Muscle of arm (tissue), 12 donors: ENCODE results near the gene A4GALT. TPM values are rescaled to one million over a fixed set of nuclear protein-coding genes. Genes with fewer than 3 reads are reported as not detected.

Experiments used
- DNase-seq: peaks from one replicate; pipeline ENCODE4 v3.0.0-alpha.2; 2013
- polyA plus RNA-seq, 12 donors: library from polyadenylated mRNA; unstranded; fragments of 120-200 nt; gene quantifications; one replicate each; pipeline ENCODE4 v1.2.1, GENCODE V29; 2013; ENCODE audit not compliant: insufficient read length in 12 of 12

A4GALT gene
- polyA plus RNA-seq, 12 donors = 11.8 to 33.9 (median 21.0) TPM; not detected in 1

DNA sequence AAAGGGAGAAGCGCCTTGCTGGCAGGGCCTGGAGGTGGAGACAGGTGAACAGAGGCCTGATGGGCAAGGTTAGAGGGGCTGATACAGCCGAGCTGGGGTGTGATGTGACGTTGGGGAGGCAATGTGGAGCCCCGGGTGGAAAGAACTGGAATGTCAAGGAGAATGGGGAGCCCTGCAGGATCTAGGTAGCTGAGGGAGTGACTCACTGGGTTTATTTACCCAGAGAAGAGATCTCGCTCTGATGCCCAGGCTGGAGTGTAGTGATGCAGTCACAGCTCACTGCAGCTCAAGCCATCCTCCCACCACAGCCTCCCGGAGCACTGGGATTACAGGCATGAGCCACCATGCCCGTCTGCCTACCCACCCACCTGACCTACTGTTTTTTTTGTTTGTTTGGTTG, 69.5 kb downstream of the A4GALT start:
- no peak for DNase-seq

DNA sequence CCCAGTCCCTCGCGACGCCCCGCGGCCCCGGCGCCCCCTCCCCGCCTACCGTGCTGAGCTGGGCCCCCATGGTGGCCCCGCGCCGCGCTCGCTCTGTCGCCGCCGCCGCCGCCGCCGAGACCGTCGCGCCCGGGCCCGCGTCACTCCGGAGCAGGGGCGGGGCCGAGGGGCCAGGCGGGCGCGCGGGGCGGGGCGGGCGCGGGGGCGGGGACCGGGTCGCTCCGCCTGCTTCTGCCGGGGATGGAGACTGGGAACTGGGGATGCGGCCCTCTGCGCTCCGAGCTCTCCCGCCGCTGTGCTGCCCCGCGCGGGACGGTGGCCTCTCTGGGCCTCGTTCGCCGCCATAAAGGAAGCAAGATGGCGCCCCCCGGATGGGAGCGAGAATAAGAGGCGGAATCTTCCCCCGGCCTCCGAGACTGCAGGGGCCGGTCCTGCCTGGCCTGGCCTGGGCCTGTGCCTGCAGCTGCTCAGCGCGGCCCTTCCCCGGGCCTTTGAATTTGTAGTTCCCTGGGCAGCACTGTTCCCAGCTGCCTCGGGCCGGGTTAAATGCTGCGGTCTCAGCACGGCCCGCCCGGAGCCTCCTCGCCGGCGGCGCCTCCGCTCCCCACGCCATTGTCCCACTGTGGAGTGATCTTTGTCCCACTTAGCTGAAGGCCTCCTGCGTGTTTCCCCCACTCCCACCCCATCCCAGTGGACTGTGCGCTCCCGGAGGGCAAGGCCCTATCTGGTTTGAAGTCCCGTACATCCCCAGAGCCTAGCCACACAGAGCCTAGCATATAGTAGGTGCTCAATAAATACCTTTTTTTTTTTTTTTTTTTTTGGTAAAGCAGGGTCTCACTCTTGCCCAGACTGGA, 71.2 kb downstream of the A4GALT start, which contains the start of gene CYB5R3:
CYB5R3 (minus strand) TSS at position 147 of the 854 bp plus-strand sequence; CDS start at position 70, 77 bp downstream.
- DNase-seq = peak; percentile 74

DNA sequence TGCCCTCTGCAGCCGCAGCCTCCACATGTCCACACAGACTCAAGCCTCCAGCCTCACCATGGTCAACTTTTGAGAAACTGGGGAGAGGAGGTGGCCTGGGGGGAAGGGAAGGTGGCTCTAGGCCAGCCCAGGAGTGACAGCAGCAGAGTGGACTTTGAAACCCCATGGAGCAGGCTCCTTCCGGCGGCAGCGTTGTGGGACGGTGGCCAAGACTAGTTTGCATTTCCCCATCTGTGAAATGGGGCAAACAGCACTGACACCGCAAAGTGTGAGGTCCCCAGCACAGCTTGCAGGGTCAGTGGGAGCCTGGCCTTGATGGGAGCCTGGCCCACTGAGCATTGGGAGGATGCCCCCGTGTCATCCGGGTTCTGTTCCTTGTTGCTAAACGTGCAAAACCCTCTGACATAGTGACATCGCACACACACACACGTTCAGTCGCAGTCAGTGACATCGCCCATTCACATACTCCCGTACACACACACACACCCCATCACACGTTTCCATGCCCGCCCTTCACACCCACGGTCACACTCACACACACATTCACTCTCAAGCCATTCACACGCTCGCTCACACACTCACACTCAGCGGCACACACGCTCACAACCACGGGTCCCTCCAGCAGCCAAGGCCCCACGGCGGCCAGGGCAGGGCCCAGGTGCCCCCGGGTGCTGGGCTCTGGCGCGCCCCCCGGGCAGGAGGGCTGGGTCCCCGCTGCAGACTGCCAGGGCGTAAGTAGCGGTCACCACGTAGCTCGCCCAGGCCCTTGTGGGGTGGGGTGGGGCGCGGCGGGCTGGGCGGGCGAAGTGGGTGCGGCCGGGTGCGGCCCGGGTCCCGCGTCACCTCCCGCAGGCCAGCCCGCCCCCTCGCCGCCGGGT, 72.1 kb downstream of the A4GALT start:
- DNase-seq = peak; percentile 35

DNA sequence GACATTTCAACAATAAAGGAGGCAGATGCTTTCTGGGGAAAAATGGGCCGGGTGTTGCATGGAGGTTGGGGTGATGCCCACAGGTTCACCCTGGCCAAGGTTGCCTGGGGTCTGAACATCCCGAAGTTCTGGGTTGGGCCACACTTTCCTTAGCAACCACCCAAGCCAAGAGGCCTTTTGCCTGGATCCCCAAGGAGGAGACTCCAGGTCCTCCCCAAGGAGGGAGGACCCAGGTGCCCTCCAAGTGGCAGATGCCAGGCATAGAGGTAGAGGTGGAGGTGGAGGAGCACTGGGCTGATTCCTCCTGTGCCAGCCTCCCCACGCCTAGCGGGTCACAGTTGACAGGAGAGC, 72.7 kb downstream of the A4GALT start:
- no peak for DNase-seq

DNA sequence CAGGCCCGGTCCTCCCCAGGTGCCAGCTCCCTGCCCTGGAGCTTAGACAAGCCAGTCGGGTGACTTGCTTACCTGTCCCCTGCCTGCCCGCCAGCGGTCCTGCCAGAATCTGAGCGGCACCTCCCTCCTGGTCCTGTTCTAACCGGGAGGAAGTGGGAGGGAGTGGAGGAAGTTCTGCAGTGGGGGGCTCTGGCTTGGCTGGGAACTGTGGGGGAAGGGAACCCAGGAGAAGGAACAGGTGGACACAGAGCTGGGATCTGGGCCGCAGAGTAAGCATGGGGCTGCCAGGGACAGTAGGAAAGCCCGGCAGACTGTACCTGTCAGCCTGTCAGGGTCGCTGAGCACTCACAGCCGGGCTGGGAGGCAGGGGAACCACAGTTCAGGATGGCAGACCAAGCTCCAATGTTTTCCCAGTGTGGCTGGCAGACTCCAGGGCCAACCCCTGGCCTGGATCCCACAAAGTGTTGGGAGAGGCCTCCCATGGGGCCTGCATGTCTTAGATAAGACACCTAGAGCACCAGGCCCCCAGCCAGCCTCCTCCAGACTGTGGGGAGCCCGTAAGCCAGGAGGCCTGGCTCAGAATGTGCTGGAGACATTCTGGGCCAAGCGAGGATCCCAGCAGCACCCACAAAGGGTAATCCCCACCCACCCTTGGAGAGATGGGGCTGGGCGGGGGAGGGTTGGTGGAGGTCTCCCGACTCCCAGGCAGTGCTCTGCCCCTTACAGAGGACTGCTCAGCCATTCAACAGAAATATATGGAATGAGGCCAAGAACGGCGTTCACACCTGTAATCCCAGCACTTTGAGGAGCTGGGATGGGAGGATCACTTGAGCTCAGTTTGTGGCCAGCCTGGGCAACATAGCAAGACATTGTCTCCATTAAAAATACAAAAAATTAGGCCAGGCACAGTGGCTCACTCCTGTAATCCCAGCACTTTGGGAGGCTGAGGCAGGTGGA, 73.8 kb downstream of the A4GALT start:
- DNase-seq = no peak

DNA sequence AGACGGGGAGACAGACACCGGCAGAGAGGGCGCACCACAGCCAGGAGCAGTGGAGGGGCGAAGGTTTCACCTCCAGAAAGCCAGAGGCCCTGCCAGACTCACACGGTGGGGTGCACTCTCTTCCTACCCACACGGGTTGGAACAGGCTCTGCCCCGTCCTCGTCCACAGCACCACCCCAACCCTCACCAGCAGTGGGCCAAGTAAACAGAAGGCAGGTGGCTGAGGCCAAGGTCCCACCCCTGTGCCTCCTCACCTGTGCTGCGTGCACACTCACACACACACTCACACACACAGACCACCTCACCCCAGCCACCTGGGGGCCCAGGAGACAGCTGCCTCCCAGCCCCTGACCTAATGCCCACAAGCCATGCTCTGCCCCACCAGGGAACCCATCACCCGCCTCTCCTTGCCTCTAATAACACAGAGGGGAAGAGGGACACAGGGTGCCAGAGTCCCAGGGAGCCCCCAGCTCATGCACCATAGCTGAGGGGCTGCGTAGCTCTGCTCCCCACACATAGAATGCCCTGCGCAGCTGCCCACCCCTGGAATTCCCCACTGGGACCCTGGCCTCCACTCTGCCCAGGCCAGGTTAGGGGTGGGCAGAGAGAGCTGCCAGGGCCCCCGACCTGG, 74.6 kb downstream of the A4GALT start:
- DNase-seq = no peak

DNA sequence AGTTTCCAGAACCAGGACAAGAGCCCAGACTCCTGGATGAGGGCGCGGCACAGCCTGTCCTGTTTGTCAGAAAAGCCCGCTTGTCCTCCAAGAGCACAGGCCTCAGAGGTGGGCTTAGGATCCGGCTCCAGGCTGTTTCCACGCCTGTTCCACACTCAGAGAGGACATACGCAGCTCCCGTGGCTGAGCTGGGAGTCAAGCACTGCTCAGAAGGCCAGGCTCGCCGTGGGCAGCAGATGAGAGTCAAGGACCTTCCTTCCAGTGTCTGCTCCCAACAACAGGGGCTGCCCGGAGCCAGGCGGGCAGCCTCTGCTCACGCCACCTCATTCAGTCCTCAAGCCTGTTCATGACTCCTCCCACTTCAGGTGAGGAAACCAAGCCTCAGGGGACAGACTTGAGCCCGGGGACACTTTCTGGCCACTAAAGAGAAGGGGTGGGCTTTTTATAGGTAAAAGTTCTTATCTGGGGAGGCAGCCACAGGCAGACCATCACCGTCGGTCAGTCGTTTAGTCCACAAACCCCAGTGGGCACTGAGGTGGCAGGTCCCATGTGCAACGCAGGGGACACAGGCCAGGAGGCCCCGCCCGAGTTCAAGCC, 75.2 kb downstream of the A4GALT start:
- no peak for DNase-seq

DNA sequence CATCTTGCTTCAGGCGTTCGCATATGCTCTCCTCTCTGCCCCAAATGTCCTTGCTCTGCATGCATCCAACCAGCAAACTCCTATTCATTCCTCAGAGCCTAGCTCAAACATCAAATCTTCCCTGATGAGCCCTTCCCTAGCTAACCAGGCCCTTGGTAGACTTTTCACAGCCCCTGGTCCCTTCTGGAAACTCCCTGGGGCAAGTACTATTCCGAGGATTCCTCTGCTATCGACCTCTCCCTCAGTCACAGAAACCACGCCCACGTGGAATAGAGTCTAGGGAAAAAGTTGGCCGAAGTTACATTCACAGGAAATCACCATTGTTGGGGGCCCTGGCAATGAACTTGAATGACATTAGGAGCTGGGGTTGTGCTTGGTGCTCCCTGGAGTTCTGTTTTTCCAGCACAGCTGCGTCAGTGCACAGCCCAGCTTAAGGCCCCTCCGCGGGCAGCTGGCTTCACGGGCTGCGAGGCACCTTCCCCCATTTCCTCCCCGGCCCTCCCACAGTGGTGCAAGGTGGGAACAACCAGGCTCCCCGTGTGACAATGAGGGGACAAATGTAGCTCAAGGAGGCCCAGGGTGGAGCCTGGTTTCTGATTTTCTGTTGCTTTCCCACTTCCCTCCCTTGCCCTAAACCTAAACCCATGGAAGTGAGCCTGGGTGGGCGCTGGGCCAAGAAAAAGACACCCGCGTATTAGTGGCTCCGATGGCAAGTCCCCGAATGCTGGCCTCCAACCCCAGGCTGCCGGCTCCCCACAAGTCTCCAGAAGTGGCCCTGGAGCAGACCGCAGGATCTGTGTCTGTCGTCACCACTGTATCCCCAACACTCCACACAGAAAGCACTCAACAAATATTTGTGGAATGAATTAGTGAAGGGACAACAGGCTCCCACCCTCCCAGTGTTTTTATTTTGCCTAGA, 76.0 kb downstream of the A4GALT start:
- DNase-seq = peak; percentile 41

DNA sequence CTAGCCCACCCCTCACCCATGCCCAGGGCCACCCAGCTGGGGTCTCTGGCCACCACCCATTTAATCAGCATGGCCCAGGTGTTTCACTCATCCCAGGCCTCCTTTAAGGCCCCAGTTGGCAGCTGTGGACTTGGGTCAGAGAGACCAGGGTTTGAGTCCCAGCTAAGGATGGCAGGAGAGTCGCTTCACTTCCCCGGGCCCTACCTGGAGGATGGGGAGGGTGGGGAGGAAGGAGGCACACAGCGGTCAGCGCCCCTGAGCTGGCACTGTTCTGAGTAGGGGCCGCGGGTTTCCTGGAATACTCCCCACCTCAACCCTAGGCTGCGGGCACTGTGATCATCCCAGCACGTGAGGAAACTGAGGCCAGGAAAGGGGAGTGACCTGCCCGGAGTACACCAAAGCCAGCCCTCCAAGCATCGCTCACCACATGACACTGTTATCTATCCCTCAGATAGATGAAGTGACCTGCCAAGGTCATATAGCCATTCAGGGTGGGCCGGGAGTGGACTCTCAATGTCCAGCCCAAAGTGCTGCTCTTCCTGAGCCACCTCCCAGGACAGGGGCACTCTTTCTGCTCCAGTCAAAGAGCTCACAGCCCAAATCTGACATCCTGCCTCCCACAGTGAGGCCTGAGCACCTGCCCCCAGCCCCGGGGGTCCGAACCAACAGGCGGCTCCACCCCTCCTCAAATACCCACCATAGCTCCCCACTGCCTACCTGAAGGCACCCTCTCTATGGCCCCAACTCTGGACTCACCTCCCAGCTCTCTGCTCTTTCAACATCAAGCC, 76.8 kb downstream of the A4GALT start:
- DNase-seq = no peak

DNA sequence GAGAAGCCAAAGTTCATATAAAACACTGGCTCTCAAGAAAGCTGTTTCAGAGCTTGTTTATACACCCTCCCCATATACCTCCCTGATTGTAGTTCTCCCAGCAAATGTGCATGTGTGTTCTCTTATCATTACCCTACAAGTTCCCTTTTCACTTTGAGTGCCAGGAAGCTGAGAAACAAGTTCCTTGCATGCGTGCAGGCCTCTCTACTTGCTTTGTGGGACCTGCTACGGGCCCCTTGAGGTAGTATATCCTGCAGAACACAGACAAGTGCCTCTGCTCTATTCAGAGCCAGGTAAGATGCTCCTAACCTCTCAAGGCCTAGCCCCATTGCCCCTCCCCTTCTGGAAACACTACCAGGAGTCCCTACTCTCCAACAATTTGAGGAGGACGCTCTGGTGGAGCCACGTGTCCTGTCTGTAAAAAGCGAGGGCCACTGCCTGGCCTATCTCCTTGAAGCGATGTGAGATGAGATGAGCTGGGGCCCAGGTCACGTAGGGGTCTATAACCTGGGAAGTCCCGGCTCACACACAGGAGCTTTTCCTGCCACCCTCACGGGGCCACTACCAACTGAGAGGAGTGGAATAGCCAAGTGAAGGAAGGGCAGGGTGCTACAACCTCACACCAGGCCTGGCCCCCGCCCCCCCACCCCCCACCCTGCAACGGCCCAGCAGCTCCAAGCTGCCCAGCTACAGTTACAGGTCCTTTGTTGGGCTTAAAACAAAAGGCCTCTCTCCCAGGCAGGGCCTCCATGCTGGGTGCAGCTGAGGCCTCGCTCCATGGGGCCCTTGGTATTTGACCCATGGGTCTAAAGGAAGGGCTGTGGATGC, 77.7 kb downstream of the A4GALT start:
- DNase-seq = no peak

Other genes with a start within 250 kb of the A4GALT start
- 10 to 100 TPM in 11 of 12 donors, not detected in 1; 13.3 to 33.3 (median 22.8) TPM for gene RRP7A, start 201.1 kb downstream of the A4GALT start, polyA plus RNA-seq
- gene SERHL2, start 166.9 kb downstream of the A4GALT start, polyA plus RNA-seq = 1 to 10 TPM in 10 of 12 donors, not detected in 2; 1.7 to 4.9 (median 3.0) TPM
- 10 to 100 TPM in 11 of 12 donors, not detected in 1; 54.2 to 73.3 (median 59.4) TPM for gene POLDIP3, start 106.0 kb downstream of the A4GALT start, polyA plus RNA-seq
- gene ATP5MGL, start 80.3 kb downstream of the A4GALT start, polyA plus RNA-seq = not detected
- gene CYB5R3, start 71.5 kb downstream of the A4GALT start, polyA plus RNA-seq = 100 to 1,000 TPM in 11 of 12 donors, not detected in 1; 121 to 206 (median 145) TPM
- gene ARFGAP3, start 136.4 kb upstream of the A4GALT start, polyA plus RNA-seq = 10 to 100 TPM in 11 of 12 donors, not detected in 1; 26.7 to 49.1 (median 40.5) TPM